HG03103 (cell line): ENCODE results near the gene IGFBP7.

Source experiments
- ATAC-seq: cut with Tn5 transposase; IDR thresholded peaks from one replicate; pipeline ENCODE4 v1.9.1; 2021; ENCODE audit warnings: low read depth; ENCODE audit not compliant: unreplicated experiment

Gene IGFBP7

DNA sequence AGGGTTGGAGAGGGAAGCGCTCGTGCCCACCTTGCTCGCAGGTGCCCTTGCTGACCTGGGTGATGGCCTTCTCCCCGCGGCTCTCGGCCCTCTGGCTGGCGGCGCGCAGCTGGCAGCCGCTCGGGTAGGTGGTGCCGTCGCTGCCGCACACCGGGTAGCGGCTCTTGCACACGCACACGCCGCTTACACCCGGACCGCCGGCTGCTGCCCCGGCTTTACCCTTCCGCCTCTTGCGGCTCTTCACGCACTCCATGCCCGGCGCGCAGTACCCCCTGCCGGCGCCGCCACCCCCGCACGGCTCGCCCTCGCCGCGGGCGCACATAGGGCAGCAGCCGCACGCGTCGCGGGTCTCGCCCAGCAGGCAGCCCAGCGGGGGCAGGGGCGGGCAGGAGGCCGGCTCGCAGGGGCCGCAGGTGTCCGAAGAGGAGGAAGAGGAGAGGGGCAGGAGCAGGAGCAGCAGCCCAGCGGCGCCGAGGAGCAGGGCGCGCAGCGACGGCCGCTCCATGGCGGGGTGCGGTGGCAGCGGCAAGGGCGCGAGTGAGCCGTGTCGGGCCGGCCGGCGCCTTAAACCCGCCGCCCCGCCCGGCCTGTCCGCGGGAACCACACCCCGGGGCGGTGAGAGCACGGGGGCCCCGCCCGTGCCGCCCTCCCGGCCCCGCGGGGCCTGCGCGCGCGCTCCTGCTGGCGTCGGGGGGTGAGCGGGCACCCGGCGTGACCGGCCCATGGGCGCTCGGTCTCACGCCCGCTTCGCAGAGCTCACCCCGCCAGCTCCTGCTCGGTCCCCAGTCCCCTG, at the start of gene IGFBP7:
Gene IGFBP7, minus strand, starts transcription at position 539 of the 793 bp plus-strand sequence. Its CDS starts 34 bp downstream, at position 505.
- ATAC-seq, result no peak

DNA sequence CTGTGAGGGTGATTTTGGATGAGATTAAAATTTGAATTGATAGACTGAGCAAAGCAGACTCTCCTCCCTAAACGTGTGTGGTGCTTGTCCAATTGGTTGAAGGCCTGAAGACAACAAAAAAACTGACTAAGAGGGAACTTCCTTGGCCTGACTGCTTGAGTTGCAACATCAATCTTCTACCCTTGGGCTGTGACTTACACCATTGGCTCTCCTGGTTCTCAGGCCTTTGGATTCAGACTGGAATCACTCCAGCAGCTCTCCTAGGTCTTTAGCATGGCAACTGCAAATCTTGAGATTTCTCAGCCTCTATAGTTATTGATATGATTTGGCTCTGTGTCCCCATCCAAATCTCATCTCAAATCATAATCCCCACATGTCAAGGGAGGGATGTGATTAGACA, 49.7 kb upstream of the IGFBP7 start:
- no peak for ATAC-seq

DNA sequence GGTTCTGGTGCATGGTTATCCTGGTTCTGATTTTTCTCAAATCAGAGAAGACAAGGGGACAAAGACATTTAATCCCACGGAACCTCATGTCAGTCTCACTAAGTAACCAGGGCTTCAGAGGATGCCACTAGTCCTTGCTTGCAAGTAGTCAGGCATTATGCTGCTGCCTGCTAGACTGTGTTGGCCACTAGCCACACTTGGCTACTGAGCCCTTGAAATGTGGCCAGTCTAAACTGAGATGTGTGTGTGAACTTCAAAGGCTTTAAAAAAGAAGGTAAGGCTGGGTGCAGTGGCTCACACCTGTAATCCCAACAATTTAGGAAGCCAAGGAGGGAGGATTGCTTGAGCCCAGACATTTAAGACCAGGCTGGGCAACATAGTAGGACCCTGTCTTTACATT, 48.6 kb upstream of the IGFBP7 start:
- no peak for ATAC-seq

DNA sequence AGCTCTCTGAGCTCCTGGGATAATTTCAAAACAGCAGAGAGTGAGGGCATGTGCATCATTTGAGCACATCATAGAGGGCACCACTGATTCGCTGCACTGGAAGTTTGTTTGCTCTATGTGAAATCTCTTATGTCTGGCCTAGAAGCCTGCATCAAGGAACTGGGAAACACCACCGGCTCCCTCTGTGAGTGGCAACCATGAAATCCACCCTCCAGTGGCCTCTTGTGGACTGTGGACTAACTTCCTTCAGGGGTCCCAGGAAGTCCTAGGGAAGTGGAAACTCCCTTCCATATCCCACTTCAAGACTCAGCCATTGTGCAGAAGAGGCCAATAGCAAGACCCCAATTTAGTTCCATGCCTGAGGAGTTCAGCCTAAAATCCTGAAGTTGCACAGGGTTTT, 48.0 kb upstream of the IGFBP7 start:
- no peak for ATAC-seq

- ATAC-seq, result no peak
Observed at GRCh38 chr4:57157596-57158137, 47.5 kb upstream of the IGFBP7 start.

DNA sequence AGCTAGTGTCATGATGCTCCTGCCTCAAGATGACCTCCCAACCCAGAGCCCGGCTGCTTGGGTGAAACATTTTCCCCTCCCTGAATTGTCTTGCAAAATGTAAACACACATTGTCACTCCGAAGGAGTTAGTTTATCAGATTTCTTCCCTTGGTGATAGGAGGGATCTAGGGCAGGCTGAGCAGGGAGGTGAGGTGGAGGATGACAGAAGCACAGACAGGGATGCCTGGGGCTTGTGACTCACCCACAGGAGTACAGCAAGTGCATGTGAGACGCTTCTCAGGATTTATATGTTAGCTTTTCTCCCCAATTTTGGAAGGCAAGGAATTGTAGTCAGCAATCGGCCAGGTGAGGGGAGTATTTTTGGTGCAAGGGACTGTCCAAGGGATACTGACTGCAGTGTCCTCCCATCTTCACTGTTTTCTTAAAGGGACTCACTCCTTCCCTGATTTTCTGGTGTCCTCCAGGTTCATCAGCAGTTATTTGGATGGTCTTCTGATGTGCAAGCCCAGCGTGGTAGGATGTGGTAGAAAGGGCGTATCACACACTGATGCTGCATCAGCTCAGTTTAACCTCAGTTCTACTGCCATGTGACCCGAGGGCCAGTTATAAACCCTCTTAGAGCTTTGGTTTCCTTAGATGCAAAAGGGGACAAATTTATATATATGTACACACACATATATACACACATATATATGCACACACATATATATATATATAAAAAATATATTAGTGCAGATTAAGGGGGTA, 46.2 kb upstream of the IGFBP7 start:
- no peak for ATAC-seq

DNA sequence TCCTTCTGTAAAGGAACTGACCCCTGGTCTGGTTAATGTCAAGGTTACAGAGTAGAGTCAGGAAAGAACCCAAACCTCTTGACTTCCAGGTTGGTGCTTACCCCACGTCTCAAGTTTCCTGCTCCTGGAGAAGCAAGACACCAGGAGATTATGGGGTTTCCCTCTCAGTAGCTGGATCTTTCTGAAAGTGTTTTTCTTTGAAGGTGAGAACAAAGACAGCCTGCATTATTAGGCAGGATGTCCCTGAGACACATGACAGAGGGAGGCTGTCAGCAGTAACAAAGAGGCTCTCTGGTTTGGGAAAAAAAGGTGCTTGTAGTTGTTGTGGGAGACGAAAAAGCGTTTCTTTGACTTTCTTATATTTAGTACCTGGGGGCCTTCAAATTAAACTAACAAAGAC, 44.7 kb upstream of the IGFBP7 start:
- ATAC-seq, result no peak

GRCh38 chr4:57154191-57154590, 44.0 kb upstream of the IGFBP7 start:
- ATAC-seq, result no peak

GRCh38 chr4:57153207-57153606, 43.0 kb upstream of the IGFBP7 start:
- ATAC-seq, result no peak

DNA sequence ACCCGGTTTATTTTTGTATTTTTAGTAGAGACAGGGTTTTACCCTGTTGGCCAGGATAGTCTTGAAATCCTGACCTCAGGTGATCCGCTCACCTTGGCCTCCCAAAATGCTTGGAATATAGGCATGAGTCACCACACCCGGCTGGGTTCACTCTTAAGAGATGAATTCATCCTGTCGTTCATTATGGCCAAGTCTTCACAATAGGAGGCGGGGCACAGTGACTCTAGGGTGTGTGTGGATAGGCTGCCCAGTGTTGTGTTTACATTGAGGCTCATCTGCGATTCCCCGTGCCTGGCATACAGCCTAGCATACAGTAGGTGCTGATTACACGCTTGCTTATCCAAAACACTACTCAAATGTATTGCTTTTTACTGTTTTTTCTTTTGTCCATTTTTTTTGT, 41.3 kb upstream of the IGFBP7 start:
- ATAC-seq, result no peak

DNA sequence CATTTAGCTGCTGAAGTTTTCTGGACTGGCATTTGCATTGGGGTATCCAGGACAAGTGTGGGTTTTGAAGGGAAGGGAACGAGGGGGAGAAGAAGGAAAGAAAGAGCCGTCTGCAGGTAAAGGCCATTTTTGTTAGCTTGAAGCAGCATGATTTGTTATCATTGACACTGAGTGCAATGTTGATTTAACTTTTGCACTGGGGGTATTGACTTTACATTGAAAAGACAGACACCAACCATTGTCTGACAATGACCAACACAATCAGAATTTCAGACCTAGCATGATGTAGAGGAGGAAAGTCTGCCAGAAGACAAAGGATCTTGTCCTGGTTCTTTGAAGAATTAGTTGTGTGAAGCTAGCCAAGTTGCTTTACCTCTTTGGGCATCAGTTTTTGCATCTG, 39.6 kb upstream of the IGFBP7 start:
- no peak for ATAC-seq

- ATAC-seq, result no peak
Observed at GRCh38 chr4:57148831-57149505, 38.8 kb upstream of the IGFBP7 start.

- ATAC-seq, result no peak
Observed at GRCh38 chr4:57148177-57148576, 38.0 kb upstream of the IGFBP7 start.

- no peak for ATAC-seq
Observed at GRCh38 chr4:57147335-57148060, 37.3 kb upstream of the IGFBP7 start.

- no peak for ATAC-seq
Observed at GRCh38 chr4:57146444-57146843, 36.3 kb upstream of the IGFBP7 start.

- ATAC-seq, result no peak
Observed at GRCh38 chr4:57144466-57144865, 34.3 kb upstream of the IGFBP7 start.

DNA sequence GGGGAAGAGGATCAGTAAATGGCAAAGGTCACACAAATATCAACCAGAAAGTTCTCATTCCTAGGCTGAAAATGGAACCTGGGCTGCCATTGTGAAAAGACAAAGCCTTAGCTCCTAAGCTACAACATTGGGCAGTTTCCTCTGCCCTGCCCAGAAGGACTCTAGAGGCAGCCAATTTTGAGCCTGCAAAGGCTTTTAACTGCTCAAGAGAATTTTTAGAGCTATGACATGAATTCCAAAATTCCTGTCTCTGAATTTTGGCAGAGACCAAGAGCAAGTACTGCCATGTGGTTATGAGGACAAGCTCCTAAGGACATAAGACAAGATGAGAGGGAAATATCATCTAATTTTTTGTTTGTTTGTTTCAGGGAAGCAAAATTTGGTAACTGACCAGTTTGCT, 29.6 kb upstream of the IGFBP7 start:
- no peak for ATAC-seq

GRCh38 chr4:57137261-57137660, 27.1 kb upstream of the IGFBP7 start:
- ATAC-seq, result no peak

DNA sequence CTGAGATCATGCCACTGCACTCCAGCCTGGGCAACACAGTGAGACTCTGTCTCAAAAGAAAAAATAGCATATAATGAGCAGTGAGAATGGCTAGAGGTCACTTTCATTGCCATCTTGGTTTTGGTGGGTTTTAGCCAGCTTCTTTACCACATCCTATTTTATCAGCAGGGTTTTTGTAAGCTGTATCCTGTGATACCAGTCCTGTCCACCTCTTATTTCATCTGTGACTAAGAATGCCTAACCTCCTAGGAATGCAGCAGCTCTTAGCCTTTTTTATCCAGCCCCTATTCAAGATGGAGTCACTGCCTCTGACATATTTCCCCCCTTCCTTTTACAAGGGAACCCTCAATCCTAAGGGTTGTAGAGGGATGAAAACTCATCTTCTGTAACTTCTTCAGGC, 26.1 kb upstream of the IGFBP7 start:
- no peak for ATAC-seq

GRCh38 chr4:57132743-57133137, 22.6 kb upstream of the IGFBP7 start:
- ATAC-seq, result no peak
